Stimulated activated CD8-positive, alpha-beta memory T cell treated with anti-CD3 and anti-CD28 coated beads, Interleukin-4, amount 100 ng/mL, for 4 hours (primary cell): Measurements from ENCODE around the gene TMEM115.
A peak's percentile ranks its signal among the peaks of the same experiment; 100 is the strongest.

Experiments
- DNase-seq, 2 donors: peaks; one replicate each; pipeline ENCODE4 v3.0.0-alpha.2; 2020; ENCODE audit warnings: low read depth in 2 of 2, low spot score in 1 of 2

TMEM115 gene

GRCh38 chr3:50353245-50354004, 5.9 kb downstream of the TMEM115 start:
- no peak for DNase-seq

- no peak for DNase-seq
Measured at GRCh38 chr3:50352781-50353180, 6.5 kb downstream of the TMEM115 start.

GRCh38 chr3:50351323-50351697, 8.0 kb downstream of the TMEM115 start:
- no peak for DNase-seq

- DNase-seq = peak; percentile 99
Measured at GRCh38 chr3:50350527-50351322, 8.6 kb downstream of the TMEM115 start, which contains the start of the genes CYB561D2 and NPRL2. CYB561D2 (plus strand) TSS chr3:50350862; CDS start chr3:50351434, 572 bp downstream. NPRL2 (minus strand) TSS chr3:50350775; CDS start chr3:50350652, 123 bp downstream.

GRCh38 chr3:50350213-50350526, 9.2 kb downstream of the TMEM115 start:
- DNase-seq = no peak

GRCh38 chr3:50347187-50347813, 12.0 kb downstream of the TMEM115 start:
- DNase-seq = peak; percentile 47 to 60

- DNase-seq = peak; percentile 35 to 47
Measured at GRCh38 chr3:50345586-50346234, 13.6 kb downstream of the TMEM115 start, which contains the start of gene ZMYND10. ZMYND10 (minus strand) TSS chr3:50345732; CDS start chr3:50345579, 153 bp downstream.

- no peak for DNase-seq
Measured at GRCh38 chr3:50345008-50345407, 14.3 kb downstream of the TMEM115 start.

- DNase-seq = no peak
Measured at GRCh38 chr3:50342813-50343633, 16.3 kb downstream of the TMEM115 start.

GRCh38 chr3:50341996-50342650, 17.2 kb downstream of the TMEM115 start:
- no peak for DNase-seq

GRCh38 chr3:50341537-50341936, 17.8 kb downstream of the TMEM115 start:
- no peak for DNase-seq

- peak in 1 of 2 donors; percentile 44 for DNase-seq
Measured at GRCh38 chr3:50340448-50341329, 18.6 kb downstream of the TMEM115 start, which contains the start of gene RASSF1. RASSF1 (minus strand) TSS chr3:50340836; CDS start chr3:50340805, 31 bp downstream.

- no peak for DNase-seq
Measured at GRCh38 chr3:50340147-50340447, 19.2 kb downstream of the TMEM115 start.

GRCh38 chr3:50339485-50340146, 19.7 kb downstream of the TMEM115 start:
- no peak for DNase-seq

- DNase-seq = no peak
Measured at GRCh38 chr3:50338965-50339364, 20.4 kb downstream of the TMEM115 start.

- DNase-seq = peak; percentile 82 to 93
Measured at GRCh38 chr3:50337175-50337861, 22.0 kb downstream of the TMEM115 start.

- DNase-seq = no peak
Measured at GRCh38 chr3:50336452-50337174, 22.7 kb downstream of the TMEM115 start.
